Bronchial epithelial cell (primary cell): ENCODE results near the gene EMID1. TPM values are rescaled to one million over a fixed set of nuclear protein-coding genes. Genes with fewer than 3 reads are reported as not detected.

ENCODE experiments used
- DNase-seq: peaks from one replicate; pipeline ENCODE4 v3.0.0-alpha.2; 2010; ENCODE audit warnings: low read depth
- FAIRE-seq: peaks from 2 replicates; lab custom pipeline; 2011; peaks lifted over from hg19 to GRCh38; lab: Jason Lieb, UNC
- H3K27me3 ChIP-seq: 2 replicates; pipeline ENCODE4 v1.5.1; 2011; ENCODE audit warnings: low read length; ENCODE audit not compliant: control insufficient read depth, insufficient read depth
- H3K36me3 ChIP-seq: 2 replicates; pipeline ENCODE4 v1.5.1; 2011; ENCODE audit warnings: low read length; ENCODE audit not compliant: control insufficient read depth, insufficient read depth
- H3K4me3 ChIP-seq: 2 replicates; pipeline ENCODE4 v1.5.1; 2011; ENCODE audit warnings: mild to moderate bottlenecking, low read depth, low read length, control low read depth
- CTCF ChIP-seq: IDR thresholded peaks from 2 replicates; pipeline ENCODE4 v1.5.1; 2011; ENCODE audit warnings: mild to moderate bottlenecking, moderate library complexity, low read length, control low read depth, inconsistent platforms; ENCODE audit not compliant: insufficient read depth, severe bottlenecking
- total RNA-seq: library from RNA; depleted of rRNA; stranded (reverse); fragments of >200 nt; gene quantifications from 2 replicates; pipeline ENCODE4 v1.2.1, GENCODE V29; 2014

The EMID1 gene
- total RNA-seq, 1 donor from 2014 or later = not detected

DNA sequence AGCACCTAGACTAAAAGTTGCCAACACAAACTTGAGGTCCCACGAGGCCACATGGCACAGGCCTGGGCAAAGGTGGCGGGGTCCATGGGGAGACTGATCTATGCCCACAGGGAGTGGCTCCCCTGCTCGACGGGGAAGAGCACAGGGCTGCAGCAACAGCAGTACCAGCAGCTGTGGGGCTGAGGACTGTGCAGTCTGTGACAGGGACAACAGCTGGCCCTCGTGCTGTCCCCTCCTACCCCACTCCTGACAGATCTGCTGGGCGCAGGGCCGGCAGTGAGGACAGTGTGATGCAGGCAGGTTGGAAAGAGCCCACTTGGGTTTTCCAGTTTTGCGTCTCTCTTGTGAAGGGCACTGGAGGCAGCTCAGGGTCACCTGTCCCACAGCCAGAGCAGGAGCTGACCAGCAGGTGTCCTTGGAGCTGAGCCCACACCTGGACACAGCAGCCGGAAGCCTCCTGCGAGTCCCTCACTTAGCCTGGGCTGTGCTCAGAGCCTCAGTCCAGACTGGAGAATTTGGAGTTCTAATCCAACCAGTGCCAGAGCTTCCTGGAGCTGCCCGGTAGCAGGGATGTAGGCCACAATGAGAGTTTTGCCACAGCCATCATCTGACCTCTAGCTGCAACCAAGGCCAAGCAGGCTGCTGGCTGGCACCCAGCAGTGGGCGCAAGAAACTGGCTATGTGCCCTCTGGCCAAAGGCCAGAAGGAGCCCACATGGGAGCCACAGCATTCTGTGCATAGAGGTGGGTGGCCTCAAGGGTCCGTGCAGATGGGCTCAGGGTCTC lies 97.2 kb downstream of the EMID1 start:
- DNase-seq (no peak), FAIRE-seq (no peak)
- Histone ChIP-seq H3K36me3 (peaks cover 16% of the 10 kb centered on the region), H3K4me3 (no peak overlapping the region), H3K27me3 (no peaks in the 10 kb centered on the region)
- no peak for TF ChIP-seq CTCF

DNA sequence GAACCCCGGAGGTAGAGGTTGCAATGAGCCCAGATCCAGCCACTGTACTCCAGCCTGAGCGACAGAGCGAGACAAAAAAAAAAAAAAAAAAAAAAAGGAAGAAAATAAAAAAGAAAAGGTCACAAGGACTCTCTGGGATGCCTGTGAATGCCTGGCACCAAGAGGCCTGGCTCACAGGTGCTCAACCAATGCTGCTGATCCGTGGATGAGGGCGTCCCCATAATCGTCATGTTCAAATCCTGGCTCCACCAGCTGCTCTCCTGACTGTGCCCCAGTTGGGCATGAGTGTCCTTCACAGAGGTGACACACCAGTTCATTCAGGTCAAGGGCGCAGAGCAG lies 100.1 kb downstream of the EMID1 start:
- Histone ChIP-seq H3K27me3 (no peaks in the 10 kb centered on the region), H3K4me3 (no peak overlapping the region), H3K36me3 (no peaks in the 10 kb centered on the region)
- no peak for FAIRE-seq
- no peak for DNase-seq
- TF ChIP-seq CTCF = no peak

DNA sequence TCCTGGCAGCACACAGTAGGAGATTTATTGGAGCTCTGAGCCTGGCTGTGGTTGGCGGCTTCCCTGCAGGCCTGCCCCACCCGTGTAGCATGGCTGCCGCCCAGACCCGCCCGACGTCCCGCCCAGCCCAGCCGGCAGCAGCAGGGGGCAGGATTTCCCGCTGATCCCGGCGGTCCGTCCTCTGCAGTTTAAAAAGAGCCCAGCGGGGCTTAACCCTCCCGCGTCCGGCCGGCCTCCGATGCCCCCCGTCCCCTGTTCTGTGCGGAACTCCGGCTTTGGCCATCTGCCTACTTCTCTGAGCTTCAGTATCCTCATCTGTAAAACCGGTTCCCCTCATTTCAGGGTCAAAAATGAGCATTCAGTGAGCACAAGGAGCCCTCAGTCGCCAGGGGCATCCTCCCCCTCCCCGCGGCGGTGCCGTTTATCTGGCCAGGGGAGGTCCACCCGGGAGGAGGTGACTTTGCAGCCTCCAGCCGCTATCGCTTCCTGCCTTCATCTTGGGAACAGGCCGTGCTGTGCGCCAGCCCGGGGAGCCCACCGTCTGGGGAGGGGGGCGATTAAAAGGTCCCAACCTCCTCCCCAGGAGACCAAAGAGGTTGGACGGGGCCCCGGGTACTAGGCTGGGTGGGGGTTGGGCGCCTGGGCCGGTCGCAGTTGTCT lies 100.6 kb downstream of the EMID1 start, which contains the start of gene GAS2L1:
GAS2L1 (plus strand) TSS at position 476 of the 660 bp plus-strand sequence. CDS start 1,456 bp downstream, outside the sequence.
- Histone ChIP-seq H3K4me3 (peak within 1 kb of the TSS; percentile 68), H3K36me3 (no peaks in the 10 kb centered on the region), H3K27me3 (no peaks in the 10 kb centered on the region)
- DNase-seq (peak; percentile 58), FAIRE-seq (no peak)
- peak; percentile 65 for TF ChIP-seq CTCF

DNA sequence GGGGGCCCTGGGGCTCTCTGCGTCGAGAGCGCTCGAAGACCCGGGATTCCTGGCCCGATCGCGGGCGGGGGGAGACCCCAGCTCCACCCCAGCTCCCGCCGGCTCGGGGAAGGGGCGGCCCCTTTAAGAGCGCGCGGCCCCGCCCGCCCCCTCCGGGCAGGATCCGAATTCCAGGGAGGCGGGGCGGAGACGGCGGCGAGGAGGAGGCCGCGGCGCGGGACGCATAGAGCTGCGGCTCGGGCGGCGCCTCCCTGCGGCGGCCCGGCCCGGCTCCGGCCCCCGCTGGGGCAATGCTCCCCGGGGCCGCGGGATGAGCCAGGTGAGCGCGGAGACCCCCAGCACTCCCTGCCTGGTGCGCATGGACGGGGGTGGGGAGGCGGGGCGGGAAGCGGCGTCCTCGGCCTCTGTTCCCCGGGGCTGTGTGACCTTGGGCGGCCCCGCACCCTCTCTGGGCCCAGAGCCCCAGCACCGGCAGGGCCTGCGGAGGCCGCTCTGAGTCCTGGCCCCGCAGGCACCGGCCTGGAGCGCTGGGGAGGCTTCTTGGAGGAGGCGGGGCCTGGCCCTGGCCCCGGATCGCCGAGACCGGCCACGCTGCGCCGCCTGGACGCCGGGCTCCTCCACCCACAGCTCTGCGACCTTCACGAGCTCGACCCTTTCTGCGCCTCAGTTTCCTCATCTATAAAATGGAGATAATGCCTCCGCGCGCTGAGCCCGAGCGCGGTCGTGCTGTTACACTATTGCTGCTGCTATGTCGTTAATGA lies 101.3 kb downstream of the EMID1 start:
- Histone ChIP-seq H3K27me3 (no peaks in the 10 kb centered on the region), H3K4me3 (peak overlapping the region; percentile 68), H3K36me3 (peaks cover under 1% of the 10 kb centered on the region)
- no peak for TF ChIP-seq CTCF
- peak; percentile 36 for DNase-seq
- no peak for FAIRE-seq

GRCh38 chr22:29307596-29308147 lies 102.0 kb downstream of the EMID1 start:
- Histone ChIP-seq H3K27me3 (no peaks in the 10 kb centered on the region), H3K36me3 (peaks cover 2% of the 10 kb centered on the region), H3K4me3 (peak overlapping the region; percentile 68)
- no peak for DNase-seq
- no peak for TF ChIP-seq CTCF
- no peak for FAIRE-seq
